KMS-11 (cell line): Measurements from ENCODE around the gene DNAJA3.
A peak's percentile ranks its signal among the peaks of the same experiment; 100 is the strongest.

Experiments used
- H2AFZ ChIP-seq: fragments of 200-600 bp; sonication (generic); 2 replicates; pipeline ENCODE4 v1.6.1; 2016; ENCODE audit warnings: antibody characterized with exemption, mixed run types, low read depth
- H3K27ac ChIP-seq: fragments of 200-600 bp; sonication (generic); 2 replicates; pipeline ENCODE4 v1.6.1; 2016; ENCODE audit warnings: mild to moderate bottlenecking, mixed run types
- H3K27me3 ChIP-seq: fragments of 200-600 bp; sonication (generic); 2 replicates; pipeline ENCODE4 v1.6.1; 2017; ENCODE audit warnings: mild to moderate bottlenecking, low read depth, mixed run types, moderate library complexity; ENCODE audit not compliant: insufficient read depth
- H3K36me3 ChIP-seq: fragments of 200-600 bp; sonication (generic); 2 replicates; pipeline ENCODE4 v1.6.1; 2017; ENCODE audit warnings: mild to moderate bottlenecking, mixed run types; ENCODE audit not compliant: insufficient read depth
- H3K4me1 ChIP-seq: fragments of 200-600 bp; sonication (generic); 2 replicates; pipeline ENCODE4 v1.6.1; 2016; ENCODE audit warnings: mild to moderate bottlenecking, low read depth, mixed run types; ENCODE audit not compliant: poor library complexity, severe bottlenecking
- H3K4me2 ChIP-seq: fragments of 200-600 bp; sonication (generic); 2 replicates; pipeline ENCODE4 v1.7.0; 2016; ENCODE audit warnings: mild to moderate bottlenecking, mixed run types
- H3K4me3 ChIP-seq: fragments of 200-600 bp; sonication (generic); IDR thresholded peaks from 2 replicates; pipeline ENCODE4 v1.6.1; 2017; ENCODE audit warnings: low read depth, low read length, mixed read lengths; ENCODE audit not compliant: insufficient read depth
- H3K79me2 ChIP-seq: fragments of 200-600 bp; sonication (generic); 2 replicates; pipeline ENCODE4 v1.6.1; 2016; ENCODE audit warnings: low read depth, mixed run types; ENCODE audit not compliant: insufficient read depth
- H3K9ac ChIP-seq: fragments of 200-600 bp; sonication (generic); 2 replicates; pipeline ENCODE4 v1.6.1; 2016; ENCODE audit warnings: mild to moderate bottlenecking, mixed run types
- H4K20me1 ChIP-seq: fragments of 200-600 bp; sonication (generic); 2 replicates; pipeline ENCODE4 v1.6.1; 2016; ENCODE audit warnings: mild to moderate bottlenecking, mixed run types; ENCODE audit not compliant: insufficient read depth
- CTCF ChIP-seq: fragments of 200-600 bp; sonication (generic); conservative IDR thresholded peaks from 2 replicates; pipeline ENCODE4 v1.6.1; 2017; ENCODE audit warnings: low read depth, mild to moderate bottlenecking, antibody characterized with exemption, low read length, moderate library complexity, mixed read lengths

DNAJA3 gene

GRCh38 chr16:4472880-4473279 lies 47.2 kb downstream of the DNAJA3 start:
- Histone ChIP-seq H3K36me3 (no peaks in the 10 kb centered on the region), H3K27me3 (no peaks in the 10 kb centered on the region), H2AFZ (no peak overlapping the region), H3K27ac (no peak overlapping the region), H3K4me2 (no peak overlapping the region), H3K4me3 (no peak overlapping the region), H4K20me1 (no peaks in the 10 kb centered on the region), H3K79me2 (peaks cover 9% of the 10 kb centered on the region; the same call in 1 of the 2 replicates), H3K4me1 (peaks cover 13% of the 10 kb centered on the region), H3K9ac (no peak overlapping the region)
- no peak for TF ChIP-seq CTCF

GRCh38 chr16:4474192-4474961 lies 48.7 kb downstream of the DNAJA3 start, which contains the start of gene NMRAL1:
Gene NMRAL1 (minus strand): TSS chr16:4474625. CDS start chr16:4474132, 493 bp downstream.
- no peaks in the 10 kb centered on the region for H4K20me1 ChIP-seq
- no peak for TF ChIP-seq CTCF
- H3K9ac ChIP-seq = no peak within 1 kb of the TSS
- H3K27ac ChIP-seq = no peak within 1 kb of the TSS
- no peak within 1 kb of the TSS; the same call in 1 of the 2 replicates for H3K4me2 ChIP-seq
- H3K79me2 ChIP-seq = peaks cover 14% of the 10 kb centered on the region; the same call in 1 of the 2 replicates
- H3K27me3 ChIP-seq = no peaks in the 10 kb centered on the region
- H3K4me1 ChIP-seq = peaks cover 13% of the 10 kb centered on the region
- H3K4me3 ChIP-seq = no peak within 1 kb of the TSS
- H3K36me3 ChIP-seq = no peaks in the 10 kb centered on the region
- H2AFZ ChIP-seq = no peak within 1 kb of the TSS

- Histone ChIP-seq H3K4me2 (peak within 1 kb of the TSS; percentile 54), H3K27ac (0 out of 2 replicates have a peak within 1 kb of the TSS, but pooled peaks have one; percentile 7), H3K27me3 (no peaks in the 10 kb centered on the region), H3K4me3 (no peak within 1 kb of the TSS), H3K36me3 (no peaks in the 10 kb centered on the region), H3K79me2 (peaks cover 19% of the 10 kb centered on the region; the same call in 1 of the 2 replicates), H3K4me1 (peaks cover 13% of the 10 kb centered on the region), H4K20me1 (no peaks in the 10 kb centered on the region), H2AFZ (peak within 1 kb of the TSS; percentile 63), H3K9ac (peak within 1 kb of the TSS; percentile 63)
- TF ChIP-seq CTCF = no peak
These were observed 50.5 kb downstream of the DNAJA3 start, which contains the start of gene HMOX2 for GRCh38 chr16:4475880-4476788. Gene HMOX2 (plus strand): TSS chr16:4476398. CDS start chr16:4505525, 29,127 bp downstream.

- peaks cover 19% of the 10 kb centered on the region; the same call in 1 of the 2 replicates for H3K79me2 ChIP-seq
- no peak overlapping the region for H3K27ac ChIP-seq
- no peaks in the 10 kb centered on the region for H3K36me3 ChIP-seq
- H3K4me3 ChIP-seq = no peak overlapping the region
- no peak overlapping the region for H2AFZ ChIP-seq
- 0 out of 2 replicates have a peak, but pooled peaks have one; percentile 18 for TF ChIP-seq CTCF
- H3K27me3 ChIP-seq = no peaks in the 10 kb centered on the region
- peaks cover 13% of the 10 kb centered on the region for H3K4me1 ChIP-seq
- no peak overlapping the region for H3K9ac ChIP-seq
- no peak overlapping the region for H3K4me2 ChIP-seq
- H4K20me1 ChIP-seq = no peaks in the 10 kb centered on the region
These were observed 52.3 kb downstream of the DNAJA3 start for GRCh38 chr16:4477966-4478365.
